Embryonic facial prominence (tissue), 1 donor: ENCODE measurements around the gene SCN4A.
"Not testable (repeated sequence)": the region's sequence is repeated elsewhere in the genome, so short reads cannot be mapped to it uniquely, and the experiment has no call there.

Source experiments
- DNase-seq: peaks from one replicate; pipeline ENCODE4 v3.0.0-alpha.2; 2016; ENCODE audit errors: extremely low spot score

The SCN4A gene

DNA sequence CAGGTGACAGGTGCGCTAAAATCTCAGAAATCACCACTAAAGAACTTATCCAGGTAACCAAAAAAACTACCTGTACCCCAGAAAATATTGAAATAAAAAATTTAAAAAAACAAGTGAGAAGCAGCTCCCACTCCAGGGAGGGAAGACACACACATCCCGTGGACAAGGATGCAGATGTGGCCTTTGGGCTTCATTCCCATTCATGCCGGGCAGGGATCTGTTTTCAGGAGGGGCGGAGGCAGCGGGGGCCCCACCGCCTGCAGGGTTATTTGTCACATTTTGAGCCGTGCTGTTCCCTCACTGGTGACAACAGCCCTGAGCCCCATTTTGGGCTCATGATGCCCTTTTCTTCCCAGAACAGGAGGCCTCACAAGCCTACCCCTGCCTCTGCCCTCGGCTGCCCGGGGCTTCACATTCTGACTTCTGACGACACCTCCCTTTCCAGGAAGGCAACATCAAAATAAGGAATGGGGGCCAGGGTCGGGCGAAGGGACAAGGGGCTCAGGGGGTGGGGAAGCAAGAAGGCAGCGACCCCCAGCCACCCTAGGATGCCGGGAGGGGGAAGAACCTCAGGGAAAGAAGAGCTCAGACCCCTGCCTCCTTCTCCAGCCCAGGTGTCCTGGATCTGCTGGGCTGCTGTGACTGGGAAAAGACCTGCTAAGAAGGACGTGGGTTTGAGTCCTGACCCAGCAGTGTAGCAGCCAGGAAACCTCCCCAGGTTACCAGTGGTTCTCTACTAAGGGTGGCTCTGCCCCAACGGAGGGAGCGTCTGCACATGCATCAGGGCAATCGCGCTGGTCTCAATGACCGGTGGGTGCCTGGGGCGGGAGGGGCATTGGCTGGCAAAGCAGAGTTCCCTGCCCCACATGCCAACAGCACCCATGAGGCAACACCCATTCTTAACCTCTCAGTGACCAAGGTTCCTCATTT lies 38.3 kb downstream of the SCN4A start:
- DNase-seq: no peak

DNA sequence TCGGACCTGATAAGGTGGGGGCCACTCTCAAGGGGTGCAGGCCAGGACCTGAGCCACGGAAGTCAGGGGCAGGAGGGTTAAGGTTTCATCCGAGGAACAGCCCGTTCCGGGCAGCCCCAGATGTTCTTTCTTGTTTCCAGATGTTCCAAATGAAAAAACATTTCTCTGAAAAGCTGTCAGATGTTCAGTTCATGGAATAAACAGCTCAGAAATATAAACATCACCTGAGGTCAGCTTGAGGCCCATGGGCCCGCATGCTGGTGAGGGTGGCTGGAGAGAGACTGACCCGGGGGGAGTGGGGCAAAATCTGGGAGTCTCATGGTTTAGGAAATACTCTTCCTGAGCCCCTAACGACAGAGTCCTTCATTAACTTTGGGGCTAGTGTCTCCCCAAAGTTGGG lies 39.1 kb downstream of the SCN4A start:
- DNase-seq: no peak

DNA sequence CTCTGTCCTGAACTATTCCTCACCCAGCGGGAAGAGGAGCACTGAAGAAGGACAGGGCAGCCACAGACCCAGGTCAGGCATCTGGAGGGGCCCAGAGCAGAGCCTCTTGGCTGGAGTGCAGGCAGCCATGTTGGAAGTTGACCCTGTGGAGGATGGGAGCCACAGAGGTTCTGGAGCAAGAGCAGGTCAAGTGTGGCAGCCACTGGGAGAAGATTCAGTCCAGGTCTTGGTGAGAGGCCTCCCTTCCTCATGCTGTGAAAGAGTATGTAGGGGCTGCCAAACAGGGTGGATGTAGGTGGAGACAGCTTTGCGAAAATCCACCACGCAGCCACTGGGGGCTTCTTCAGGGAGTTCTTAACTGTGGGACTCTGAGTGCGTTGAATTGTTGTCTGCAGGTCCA lies 40.0 kb downstream of the SCN4A start:
- DNase-seq: no peak

DNA sequence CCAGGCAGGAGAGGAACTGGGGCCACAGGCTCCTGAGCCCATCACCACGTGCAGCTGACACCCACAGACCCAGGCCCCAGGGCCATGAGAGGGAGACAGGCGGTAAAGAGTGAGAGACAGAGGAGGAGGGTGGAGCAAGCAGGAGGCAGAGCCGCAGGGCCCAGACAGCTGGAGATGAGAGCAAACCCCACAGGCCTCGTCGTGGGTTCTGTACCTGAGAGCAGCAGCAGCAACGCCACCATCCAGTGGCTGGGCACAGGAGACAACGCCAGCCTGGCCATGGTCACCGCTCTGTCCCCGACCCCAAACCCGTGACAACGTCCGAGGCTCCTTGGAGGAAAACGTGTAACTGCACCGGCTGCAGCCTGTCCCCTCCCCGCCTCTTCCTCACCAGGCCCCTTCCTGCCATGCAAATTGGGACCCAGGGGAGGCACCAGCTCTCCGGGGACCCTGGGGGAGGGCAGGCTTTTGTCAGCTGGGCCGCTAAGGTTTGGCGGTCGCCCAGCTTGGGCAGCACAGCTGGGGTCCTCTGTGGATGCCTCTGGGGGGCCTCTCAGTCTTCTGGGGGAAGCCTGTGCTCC lies 40.6 kb downstream of the SCN4A start, which contains the start of gene CD79B:
TSS of gene CD79B (minus strand) at position 351 of the 581 bp plus-strand sequence. CDS start at position 281, 70 bp downstream.
- DNase-seq: no peak

DNA sequence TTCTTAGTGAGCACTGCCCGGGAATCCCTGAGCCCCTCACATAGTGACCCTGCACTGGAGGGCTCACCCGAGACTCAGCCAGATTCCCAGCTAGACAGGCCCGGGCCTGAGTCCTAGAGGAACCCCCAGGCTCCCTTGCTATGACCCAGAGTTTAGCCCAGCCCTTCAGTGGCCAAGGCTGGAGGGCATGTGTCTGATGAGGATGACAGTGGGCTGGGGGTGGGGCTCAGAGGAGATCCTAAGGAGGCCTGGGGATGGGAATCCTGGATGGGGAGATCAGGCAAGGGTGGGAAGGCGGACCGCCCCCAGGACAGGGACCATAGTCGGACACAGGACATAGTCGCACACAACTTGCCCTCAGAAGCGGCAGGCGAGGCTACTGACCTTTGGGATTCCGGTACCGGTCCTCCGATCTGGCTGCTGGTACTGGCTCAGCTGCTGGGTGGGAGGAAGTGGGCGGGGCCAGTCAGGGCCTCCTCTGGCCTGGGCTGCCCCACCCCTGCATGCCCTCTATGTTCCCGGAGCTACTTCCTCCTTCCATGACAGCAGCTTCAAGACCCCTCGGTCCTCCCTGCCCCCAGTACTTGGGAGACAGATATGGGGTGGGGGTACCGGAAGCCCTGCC lies 41.7 kb downstream of the SCN4A start:
- DNase-seq: no peak

DNA sequence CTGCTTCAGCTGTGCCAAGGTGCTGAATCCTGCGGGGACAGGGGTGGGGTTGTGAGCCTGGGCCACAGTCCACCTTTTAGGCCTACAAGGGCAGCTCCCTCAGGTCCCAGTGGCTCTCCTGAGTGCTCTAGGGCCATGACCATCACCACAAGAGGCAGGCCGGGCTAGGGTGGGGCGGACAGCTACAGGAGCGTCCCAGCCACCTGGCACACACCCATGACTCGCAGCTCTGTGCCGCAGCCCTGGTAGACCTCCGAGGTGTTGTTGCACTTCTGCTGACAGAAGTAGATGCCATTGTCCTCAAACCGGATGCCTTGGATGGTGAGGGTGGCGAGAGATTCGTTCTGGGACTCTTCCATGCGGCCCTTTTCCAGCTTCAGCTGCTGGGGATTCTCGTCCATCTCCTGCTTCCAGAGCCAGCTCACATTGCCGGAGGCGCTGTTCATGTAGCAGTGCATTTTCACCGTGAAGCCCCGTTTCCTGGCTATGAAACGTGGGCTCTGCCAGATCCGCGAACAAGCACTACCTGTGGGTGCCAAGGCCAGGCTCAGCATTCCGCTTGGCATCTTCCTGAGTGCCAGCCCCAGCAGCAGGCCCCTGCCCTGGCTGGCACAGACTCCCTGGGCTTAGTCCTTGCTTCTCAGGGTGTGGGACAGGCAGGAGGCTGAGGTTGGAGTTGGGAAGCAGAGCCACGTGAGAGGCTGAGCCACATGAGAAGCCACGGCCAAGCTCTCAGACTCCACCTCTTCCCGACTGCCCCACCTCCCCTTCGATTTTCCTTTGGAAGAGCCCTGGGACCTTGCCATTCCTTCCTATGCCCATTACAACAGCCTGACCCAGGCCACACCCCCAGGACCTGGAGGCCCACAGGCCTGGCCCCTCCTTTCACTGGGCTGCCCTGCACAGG lies 42.6 kb downstream of the SCN4A start:
- no peak for DNase-seq

DNA sequence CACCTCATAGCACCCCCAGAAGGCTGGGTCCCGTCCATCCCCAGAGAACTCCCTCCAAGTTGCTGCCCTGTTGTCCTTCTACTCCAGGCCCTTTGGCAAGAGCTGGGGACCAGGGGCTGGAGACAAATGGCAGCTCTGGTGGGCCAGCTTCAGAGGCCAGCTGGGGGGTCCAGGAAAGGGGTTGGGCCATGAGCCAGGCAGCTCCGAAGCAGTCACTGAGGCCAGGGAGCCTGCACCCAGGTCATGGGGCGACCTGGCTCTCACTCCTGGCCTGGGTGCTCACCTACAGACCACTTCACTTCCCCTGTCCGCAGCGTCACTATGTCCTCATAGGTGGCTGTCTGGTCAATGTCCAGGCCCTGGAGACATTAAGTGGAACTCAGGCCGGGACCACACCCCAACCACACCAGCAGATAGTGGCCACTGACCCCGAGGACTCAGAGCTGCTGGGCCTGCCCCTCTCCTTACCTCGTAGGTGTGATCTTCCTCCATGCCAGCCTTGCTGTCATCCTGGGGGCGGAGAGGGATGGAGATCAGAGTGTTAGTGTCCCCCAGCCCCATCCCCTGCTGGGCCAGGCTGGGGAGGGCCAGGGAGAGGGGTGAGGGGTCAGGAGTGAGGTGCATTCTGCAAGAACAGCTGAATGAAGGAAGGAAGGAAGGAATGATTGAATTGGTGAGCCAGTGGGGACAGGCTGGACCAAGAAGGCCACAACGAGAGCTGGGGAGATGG lies 43.6 kb downstream of the SCN4A start:
- no peak for DNase-seq

DNA sequence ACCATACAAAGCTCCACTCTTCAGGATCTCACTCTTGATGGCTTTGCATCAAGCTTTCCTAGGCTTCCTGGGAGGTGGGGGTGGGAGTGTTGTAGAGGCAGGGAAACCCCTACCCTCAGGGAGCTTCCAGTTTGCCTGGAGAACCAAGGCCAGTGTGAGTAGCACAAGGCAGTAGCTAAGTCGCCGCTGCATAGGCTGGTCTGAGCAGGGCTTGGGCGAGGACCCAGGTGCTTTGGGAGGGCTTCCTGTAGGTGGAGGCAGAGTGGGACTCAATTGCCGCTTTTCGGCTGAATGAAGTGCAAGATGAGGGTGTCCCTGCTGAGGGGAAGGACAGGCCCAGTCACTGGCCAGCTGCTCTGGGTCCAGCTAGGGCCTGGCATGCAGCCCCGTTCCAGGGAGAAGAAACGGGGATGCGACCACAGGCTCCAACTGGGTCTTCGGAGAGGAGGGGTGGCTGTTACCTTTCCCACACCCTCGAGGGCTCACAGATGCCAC lies 44.5 kb downstream of the SCN4A start:
- no peak for DNase-seq

DNA sequence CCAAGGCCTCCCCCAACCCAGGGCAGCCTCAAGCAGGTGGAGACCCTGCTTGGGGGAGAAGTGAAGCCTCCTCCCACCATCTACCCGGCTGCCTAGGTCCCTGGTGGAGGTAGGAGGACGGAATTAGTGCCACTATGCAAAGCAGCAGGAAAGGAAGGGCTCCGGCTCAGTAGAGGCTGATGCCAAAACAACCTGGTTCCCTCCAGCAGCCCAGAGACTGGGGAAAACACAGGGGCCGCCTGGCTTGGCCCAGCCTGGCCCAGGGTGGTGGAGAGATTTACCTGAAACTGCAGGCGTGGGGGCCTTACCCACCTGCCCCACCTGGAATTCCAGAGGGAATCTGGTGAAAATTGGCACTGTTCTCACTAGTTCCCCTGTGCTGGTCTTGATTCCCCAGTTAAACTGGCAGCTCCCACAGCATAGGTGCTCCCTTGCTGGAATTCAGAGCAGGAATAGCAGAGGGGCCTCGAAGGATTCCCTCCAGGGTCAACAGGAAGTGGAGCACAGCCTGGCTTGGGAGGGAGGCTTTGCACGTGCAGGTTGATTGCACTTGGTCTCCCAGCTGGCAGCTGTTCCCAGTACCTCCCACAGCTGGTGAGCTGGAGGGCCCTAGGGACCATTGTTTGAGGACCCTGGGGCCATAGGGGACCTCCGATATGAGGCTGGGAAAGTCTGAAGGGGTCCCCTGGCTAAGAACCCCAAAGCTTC lies 45.1 kb downstream of the SCN4A start:
- no peak for DNase-seq

DNA sequence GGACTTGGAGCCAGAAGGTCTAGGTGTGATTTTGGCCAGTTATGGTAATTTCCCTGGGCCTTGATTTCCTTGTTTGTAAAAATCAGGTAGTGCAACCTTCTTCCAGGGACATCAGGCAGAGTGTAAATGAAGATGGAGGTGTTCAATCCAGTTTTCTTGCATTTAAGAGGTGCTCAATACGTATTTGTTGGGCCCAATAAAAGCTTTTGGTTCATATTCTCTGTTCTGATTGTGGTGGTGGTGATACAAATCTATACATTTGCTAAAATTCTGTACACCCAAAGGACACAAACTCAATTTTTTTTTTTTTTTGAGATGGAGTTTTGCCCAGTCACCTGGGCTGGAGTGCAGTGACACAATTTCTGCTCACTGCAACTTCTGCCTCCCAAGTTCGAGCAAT lies 46.6 kb downstream of the SCN4A start:
- DNase-seq: no peak

DNA sequence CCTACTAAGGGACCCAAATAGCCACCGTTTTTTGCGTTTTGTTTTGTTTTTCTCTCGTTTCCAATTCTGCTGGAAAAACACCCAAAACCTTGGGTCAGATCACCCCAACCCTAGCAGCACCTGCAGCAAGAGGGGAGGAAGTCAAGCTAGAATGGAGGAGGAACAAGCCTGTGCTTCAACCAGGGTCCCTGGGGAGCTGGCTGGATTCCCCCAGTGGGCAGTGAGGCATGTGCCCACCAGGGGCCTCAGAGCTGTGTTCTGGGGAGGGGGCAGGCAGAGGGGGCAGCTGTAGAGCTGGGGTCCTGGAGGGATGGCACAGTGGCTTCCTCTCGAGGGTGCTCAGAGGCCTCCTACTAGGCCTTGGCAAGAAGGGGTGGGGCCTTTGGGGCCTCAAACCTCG lies 47.1 kb downstream of the SCN4A start:
- DNase-seq: no peak

DNA sequence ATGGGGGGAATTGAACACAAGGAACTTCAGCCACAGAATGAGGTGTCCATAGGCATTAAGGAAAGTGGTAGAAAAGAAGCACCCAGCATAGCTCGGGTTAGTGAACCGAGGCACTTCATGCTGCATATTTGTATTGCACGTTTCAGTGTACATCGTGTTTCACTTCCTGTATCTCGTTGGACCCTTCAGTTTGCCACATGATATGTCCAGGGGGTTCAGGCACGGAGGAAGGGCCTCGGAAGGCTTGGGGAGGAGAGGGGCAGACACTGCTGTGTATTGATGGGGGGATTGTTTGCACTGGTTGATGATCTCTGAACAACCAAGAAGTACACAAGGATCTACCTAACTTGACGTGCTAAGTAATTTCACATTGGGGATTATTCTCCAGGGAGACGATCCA lies 50.3 kb downstream of the SCN4A start:
- DNase-seq: not testable (repeated sequence)

DNA sequence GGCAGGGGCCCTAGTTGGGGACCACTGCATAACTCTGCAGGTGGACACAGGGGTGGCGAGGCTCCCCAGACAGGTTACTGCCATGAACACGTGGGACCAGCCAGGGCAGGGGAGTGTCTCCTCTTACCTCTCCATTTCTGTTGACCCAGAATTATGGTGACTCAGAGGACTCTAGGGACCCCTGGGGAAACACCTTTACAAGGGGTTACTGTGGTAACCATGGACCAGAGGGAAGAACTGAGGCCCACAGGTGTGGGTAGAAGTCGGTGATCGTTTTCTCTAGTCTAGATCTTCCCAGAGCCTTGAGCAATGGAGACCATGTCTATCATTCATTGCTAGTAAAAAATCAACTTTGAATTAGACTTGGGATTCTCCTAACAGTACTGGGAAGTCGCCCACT lies 51.9 kb downstream of the SCN4A start:
- not testable (repeated sequence) for DNase-seq

DNA sequence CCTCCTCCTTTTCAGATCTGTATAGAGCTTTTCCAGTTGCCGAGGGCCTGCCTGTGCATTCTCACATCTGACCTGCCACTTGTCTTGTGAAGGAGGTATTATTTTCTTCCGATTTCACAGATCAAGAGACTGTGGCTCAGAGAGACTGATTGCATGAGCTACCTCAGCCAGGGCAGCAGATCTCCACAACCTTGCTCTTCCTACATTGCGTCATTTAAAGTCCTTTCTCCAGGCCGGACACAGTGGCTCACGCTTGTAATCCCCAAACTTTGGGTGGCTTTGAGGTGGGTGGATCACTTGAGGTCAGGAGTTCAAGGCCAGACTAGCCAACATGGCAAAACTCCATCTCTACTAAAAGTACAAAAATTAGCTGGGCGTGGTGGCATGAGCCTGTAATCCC lies 52.7 kb downstream of the SCN4A start:
- not testable (repeated sequence) for DNase-seq

DNA sequence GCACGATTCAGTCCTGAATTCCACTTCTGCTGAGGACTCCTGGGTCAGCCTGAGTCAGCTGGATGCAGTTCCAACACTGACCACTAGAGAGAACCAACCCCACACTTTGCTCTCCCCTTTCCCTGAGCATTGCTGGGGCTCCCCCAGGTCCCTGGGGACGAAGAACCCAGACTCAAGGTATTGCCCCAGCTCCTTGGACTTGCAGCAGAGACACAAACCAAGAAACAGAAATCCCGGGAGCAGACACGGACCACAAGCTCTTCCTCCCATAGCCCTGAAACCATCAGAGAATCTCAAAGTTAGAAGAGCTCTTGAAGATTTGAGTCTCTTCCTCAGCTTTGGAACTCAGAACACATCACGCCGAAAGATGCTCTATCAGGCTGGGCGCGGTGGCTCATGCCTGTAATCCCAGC lies 53.4 kb downstream of the SCN4A start:
- no peak for DNase-seq

DNA sequence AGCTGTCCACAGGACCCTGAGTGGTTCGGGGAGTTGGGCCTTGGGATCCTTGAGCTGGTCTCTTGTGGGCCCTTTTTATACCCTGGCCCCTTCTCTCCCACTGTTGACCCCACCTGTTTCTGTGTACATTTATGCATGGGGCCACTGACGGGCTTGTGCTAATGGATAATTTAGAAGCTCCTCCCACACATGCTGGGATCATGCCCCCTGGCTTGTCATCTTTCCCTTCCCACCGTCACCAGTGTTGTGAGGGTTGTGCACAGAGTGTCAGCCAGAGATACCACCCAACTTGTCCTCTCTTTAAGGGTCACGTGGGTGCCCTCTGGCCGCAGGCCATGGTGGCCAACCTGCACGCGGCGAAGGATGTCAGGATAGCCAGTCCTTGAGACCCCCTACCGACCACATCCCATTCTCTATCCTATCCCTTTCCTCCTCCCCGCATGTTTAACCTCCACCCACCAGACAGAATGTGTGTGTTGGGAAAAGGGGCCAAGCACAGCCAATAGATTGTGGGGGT lies 53.9 kb downstream of the SCN4A start, which contains the start of gene GH1:
TSS of gene GH1 (minus strand) at position 51 of the 517 bp plus-strand sequence. CDS start 63 bp downstream, outside the sequence.
- not testable (repeated sequence) for DNase-seq

DNA sequence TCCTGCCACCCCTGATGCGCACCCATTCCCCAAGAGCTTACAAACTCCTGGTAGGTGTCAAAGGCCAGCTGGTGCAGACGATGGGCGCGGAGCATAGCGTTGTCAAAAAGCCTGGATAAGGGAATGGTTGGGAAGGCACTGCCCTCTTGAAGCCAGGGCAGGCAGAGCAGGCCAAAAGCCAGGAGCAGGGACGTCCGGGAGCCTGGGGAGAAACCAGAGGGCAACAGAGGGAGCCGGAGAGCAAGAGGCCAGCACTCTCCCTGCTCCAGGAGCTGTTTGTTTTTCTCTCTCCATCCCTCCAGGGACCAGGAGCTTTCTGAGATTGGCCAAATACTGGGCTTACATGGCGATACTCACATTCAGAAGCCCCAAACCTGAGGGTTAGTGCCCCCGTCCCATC lies 54.4 kb downstream of the SCN4A start:
- DNase-seq: no peak

DNA sequence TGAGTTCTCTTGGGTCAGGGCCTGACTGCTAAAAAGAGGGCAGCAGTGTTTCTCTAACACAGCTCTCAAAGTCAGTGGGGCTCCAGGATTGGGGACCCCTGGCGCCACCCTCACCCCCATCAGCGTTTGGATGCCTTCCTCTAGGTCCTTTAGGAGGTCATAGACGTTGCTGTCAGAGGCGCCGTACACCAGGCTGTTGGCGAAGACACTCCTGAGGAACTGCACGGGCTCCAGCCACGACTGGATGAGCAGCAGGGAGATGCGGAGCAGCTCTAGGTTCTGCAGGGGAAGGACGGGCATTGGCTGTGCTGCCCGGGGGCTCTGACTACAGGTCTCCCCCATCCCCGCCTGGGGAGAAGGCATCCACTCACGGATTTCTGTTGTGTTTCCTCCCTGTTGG lies 55.1 kb downstream of the SCN4A start:
- no peak for DNase-seq

DNA sequence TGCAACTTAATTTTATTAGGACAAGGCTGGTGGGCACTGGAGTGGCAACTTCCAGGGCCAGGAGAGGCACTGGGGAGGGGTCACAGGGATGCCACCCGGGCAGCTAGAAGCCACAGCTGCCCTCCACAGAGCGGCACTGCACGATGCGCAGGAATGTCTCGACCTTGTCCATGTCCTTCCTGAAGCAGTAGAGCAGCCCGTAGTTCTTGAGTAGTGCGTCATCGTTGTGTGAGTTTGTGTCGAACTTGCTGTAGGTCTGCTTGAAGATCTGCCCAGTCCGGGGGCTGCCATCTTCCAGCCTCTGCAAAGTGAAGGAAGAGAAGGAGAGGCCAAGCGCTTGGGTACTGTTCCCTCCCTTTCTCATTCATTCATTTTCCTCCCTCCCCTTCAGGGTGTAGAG lies 55.5 kb downstream of the SCN4A start:
- DNase-seq: not testable (repeated sequence)
